ENCODE data around the gene CTRB2.

Gene CTRB2

GRCh38 chr16:75235721-75236193 lies 28.8 kb upstream of the CTRB2 start:
- no peak overlapping the region for H2AFZ ChIP-seq (ENCODE audit: low read length)
- no peaks in the 10 kb centered on the region for H3F3A ChIP-seq (ENCODE audit: insufficient read depth, low read length)
- no peaks in the 10 kb centered on the region for H3K36me3 ChIP-seq (ENCODE audit: insufficient read depth, low read length)
- H3K9ac ChIP-seq (ENCODE audit: low read length): no peak overlapping the region
- no peak overlapping the region for H3K4me2 ChIP-seq (ENCODE audit: low read length)
- TF ChIP-seq EZH2 (IDR thresholded peaks at IDR 0.05; ENCODE audit: borderline replicate concordance, low read length): no peak
- TF ChIP-seq CTCF (IDR thresholded peaks at IDR 0.05; ENCODE audit: low read length): no peak
- no peaks in the 10 kb centered on the region for H4K20me1 ChIP-seq (ENCODE audit: insufficient read depth, low read length)
- H3K79me2 ChIP-seq (ENCODE audit: insufficient read depth, low read length): no peaks in the 10 kb centered on the region
- H3K27me3 ChIP-seq (ENCODE audit: insufficient read depth, low read length): 0 out of 2 replicates have a peak, but pooled peaks cover 7% of the 10 kb centered on the region
- no peaks in the 10 kb centered on the region for H3K4me1 ChIP-seq (ENCODE audit: insufficient read depth, low read length, severe bottlenecking)
- H3K27ac ChIP-seq (ENCODE audit: low read depth, low read length, poor library complexity, severe bottlenecking): no peak overlapping the region
- H3K4me3 ChIP-seq (ENCODE audit: low read depth, low read length, poor library complexity, severe bottlenecking): no peak overlapping the region
- no peaks in the 10 kb centered on the region for H3K9me2 ChIP-seq (ENCODE audit: low read depth, low read length)
- H3K9me3 ChIP-seq (ENCODE audit: low read length): no peaks in the 10 kb centered on the region

DNA sequence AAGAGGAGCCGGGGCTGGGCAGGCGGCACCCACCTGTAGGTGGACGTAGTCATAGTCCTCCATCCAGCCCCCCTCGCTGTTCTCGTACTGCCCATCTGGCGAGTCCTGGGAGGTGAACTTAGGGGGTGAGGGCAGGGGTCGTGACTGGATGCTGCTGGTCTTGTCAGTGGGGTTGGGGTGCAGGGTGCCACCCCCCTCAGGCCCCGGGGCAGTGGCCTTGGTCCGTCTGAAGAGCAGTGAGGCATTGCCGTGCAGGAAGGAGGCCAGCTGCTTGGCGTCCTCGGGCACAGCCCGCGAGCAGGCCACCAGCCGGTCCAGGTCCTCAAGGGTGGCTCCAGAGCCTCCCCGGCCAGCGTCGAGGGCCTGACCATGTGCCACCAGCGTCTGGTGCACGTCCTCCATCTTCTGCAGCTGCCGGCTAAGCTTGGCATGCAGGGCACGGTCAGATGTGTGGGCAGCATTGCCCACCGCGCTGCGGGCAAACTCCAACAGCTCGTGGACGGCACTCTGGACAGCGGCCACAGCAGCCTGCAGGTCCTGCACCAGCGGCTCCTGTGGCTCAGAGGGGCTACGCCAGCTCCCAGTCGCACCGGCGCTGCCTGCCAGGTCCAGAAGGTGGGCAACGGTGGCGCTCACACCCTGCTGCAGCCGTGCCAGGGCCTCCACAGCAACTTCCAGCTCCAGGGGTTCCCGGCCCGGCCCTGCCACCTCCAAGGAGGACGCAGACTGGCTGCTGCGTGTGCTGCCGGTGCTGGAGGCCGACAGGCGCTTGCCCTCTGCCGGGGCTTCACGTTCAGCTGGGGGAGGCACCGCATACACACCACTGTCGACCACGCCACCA lies 28.1 kb upstream of the CTRB2 start:
- H2AFZ ChIP-seq (ENCODE audit: low read length): no peak overlapping the region
- no peaks in the 10 kb centered on the region for H3F3A ChIP-seq (ENCODE audit: insufficient read depth, low read length)
- no peaks in the 10 kb centered on the region for H3K9me2 ChIP-seq (ENCODE audit: low read depth, low read length)
- no peaks in the 10 kb centered on the region for H3K4me1 ChIP-seq (ENCODE audit: insufficient read depth, low read length, severe bottlenecking)
- no peak overlapping the region for H3K4me3 ChIP-seq (ENCODE audit: low read depth, low read length, poor library complexity, severe bottlenecking)
- no peak overlapping the region for H3K27ac ChIP-seq (ENCODE audit: low read depth, low read length, poor library complexity, severe bottlenecking)
- no peaks in the 10 kb centered on the region for H4K20me1 ChIP-seq (ENCODE audit: insufficient read depth, low read length)
- H3K9ac ChIP-seq (ENCODE audit: low read length): no peak overlapping the region
- no peaks in the 10 kb centered on the region for H3K79me2 ChIP-seq (ENCODE audit: insufficient read depth, low read length)
- no peaks in the 10 kb centered on the region for H3K36me3 ChIP-seq (ENCODE audit: insufficient read depth, low read length)
- TF ChIP-seq EZH2 (IDR thresholded peaks at IDR 0.05; ENCODE audit: borderline replicate concordance, low read length) (no peak), CTCF (IDR thresholded peaks at IDR 0.05; ENCODE audit: low read length) (no peak)
- no peak overlapping the region for H3K4me2 ChIP-seq (ENCODE audit: low read length)
- H3K27me3 ChIP-seq (ENCODE audit: insufficient read depth, low read length): 0 out of 2 replicates have a peak, but pooled peaks cover 7% of the 10 kb centered on the region
- no peaks in the 10 kb centered on the region for H3K9me3 ChIP-seq (ENCODE audit: low read length)

- no peaks in the 10 kb centered on the region for H3K79me2 ChIP-seq (ENCODE audit: insufficient read depth, low read length)
- no peak overlapping the region for H2AFZ ChIP-seq (ENCODE audit: low read length)
- no peaks in the 10 kb centered on the region for H3K27me3 ChIP-seq (ENCODE audit: insufficient read depth, low read length)
- TF ChIP-seq CTCF (IDR thresholded peaks at IDR 0.05; ENCODE audit: low read length): no peak
- no peak overlapping the region for H3K4me3 ChIP-seq (ENCODE audit: low read depth, low read length, poor library complexity, severe bottlenecking)
- H3K27ac ChIP-seq (ENCODE audit: low read depth, low read length, poor library complexity, severe bottlenecking): no peak overlapping the region
- H3K9ac ChIP-seq (ENCODE audit: low read length): no peak overlapping the region
- no peaks in the 10 kb centered on the region for H3F3A ChIP-seq (ENCODE audit: insufficient read depth, low read length)
- no peaks in the 10 kb centered on the region for H3K36me3 ChIP-seq (ENCODE audit: insufficient read depth, low read length)
- no peaks in the 10 kb centered on the region for H3K9me3 ChIP-seq (ENCODE audit: low read length)
- H3K4me2 ChIP-seq (ENCODE audit: low read length): no peak overlapping the region
- H4K20me1 ChIP-seq (ENCODE audit: insufficient read depth, low read length): no peaks in the 10 kb centered on the region
- H3K9me2 ChIP-seq (ENCODE audit: low read depth, low read length): no peaks in the 10 kb centered on the region
- H3K4me1 ChIP-seq (ENCODE audit: insufficient read depth, low read length, severe bottlenecking): no peaks in the 10 kb centered on the region
Measured at GRCh38 chr16:75233611-75233938, 26.6 kb upstream of the CTRB2 start.
